GM12872 (cell line): ENCODE data around the gene CAMK2G.

Source experiments
- TF ChIP-seq, protein P1 (sequence below): IDR thresholded peaks from 3 replicates; pipeline ENCODE4 v1.5.1; 2011; ENCODE audit warnings: low read depth, mild to moderate bottlenecking, low read length, moderate library complexity; ENCODE audit not compliant: insufficient read depth

CAMK2G gene

DNA sequence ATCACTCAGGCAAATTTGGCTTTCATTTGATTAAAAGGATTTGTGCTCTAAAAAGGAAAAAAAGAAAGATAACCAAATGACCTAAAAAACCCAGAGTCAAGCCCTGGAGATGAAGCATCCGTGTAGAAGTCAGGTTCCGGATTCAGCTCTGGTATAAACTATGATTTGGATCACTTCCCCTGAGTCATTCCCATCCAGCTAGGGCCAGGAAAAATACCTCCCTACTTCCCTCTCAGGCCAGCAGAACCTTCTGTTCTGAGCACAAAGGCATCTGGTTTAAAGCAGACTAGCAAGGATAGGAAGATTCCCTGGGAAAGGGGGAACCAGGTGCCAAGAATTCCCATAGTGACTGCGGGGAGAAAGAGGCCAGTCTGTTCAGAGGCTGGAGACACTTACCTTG is 37.3 kb downstream of the CAMK2G start:
- TF ChIP-seq, protein P1, sequence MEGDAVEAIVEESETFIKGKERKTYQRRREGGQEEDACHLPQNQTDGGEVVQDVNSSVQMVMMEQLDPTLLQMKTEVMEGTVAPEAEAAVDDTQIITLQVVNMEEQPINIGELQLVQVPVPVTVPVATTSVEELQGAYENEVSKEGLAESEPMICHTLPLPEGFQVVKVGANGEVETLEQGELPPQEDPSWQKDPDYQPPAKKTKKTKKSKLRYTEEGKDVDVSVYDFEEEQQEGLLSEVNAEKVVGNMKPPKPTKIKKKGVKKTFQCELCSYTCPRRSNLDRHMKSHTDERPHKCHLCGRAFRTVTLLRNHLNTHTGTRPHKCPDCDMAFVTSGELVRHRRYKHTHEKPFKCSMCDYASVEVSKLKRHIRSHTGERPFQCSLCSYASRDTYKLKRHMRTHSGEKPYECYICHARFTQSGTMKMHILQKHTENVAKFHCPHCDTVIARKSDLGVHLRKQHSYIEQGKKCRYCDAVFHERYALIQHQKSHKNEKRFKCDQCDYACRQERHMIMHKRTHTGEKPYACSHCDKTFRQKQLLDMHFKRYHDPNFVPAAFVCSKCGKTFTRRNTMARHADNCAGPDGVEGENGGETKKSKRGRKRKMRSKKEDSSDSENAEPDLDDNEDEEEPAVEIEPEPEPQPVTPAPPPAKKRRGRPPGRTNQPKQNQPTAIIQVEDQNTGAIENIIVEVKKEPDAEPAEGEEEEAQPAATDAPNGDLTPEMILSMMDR = no peak

DNA sequence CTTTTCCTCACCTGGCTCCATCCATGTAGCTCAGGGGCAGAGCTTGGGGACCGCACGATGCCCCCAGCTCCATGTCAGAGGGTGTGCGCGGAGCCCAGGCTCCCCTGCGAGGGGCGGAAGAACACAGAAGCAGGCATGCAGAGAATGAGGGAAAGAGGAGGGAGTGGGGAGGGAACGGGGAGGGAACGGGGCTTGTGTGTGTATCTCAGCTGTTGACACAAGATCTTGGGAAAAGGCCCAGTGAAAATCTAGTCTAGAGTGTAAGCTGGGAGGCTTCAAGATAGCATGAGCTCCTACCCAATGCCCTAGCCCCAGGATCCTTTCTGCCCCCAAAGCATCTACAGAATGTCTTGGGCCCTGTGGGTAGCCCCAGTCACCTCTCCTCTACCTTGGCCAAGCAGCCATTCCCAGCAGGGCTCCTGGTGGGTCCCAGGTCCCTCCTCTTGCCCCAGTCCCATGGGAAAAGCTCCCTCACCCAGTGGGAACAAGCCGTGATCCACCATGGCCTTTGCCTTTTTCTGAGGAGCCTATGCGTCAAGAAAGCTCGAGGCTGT is 37.9 kb downstream of the CAMK2G start:
- TF ChIP-seq, protein P1 = no peak

DNA sequence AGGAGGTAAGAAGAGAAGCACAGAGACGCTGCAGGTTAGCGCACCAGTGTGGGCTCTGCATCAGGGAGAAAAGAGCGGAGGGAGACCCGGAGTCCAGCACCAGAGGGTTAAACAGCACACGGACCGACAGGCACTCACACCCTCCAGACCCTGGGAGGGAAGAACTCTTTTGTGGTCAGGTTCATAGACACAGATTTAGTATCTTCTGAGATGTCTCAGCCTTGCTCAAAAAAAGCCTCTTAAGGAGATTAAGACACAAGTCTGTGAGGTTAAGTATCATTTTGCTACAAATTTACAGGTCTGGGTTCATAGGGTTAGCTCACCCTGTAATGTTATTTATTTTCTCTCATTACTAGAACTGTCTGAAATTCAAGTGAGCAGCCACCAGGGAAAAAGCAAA is 46.2 kb downstream of the CAMK2G start:
- TF ChIP-seq, protein P1 = no peak

DNA sequence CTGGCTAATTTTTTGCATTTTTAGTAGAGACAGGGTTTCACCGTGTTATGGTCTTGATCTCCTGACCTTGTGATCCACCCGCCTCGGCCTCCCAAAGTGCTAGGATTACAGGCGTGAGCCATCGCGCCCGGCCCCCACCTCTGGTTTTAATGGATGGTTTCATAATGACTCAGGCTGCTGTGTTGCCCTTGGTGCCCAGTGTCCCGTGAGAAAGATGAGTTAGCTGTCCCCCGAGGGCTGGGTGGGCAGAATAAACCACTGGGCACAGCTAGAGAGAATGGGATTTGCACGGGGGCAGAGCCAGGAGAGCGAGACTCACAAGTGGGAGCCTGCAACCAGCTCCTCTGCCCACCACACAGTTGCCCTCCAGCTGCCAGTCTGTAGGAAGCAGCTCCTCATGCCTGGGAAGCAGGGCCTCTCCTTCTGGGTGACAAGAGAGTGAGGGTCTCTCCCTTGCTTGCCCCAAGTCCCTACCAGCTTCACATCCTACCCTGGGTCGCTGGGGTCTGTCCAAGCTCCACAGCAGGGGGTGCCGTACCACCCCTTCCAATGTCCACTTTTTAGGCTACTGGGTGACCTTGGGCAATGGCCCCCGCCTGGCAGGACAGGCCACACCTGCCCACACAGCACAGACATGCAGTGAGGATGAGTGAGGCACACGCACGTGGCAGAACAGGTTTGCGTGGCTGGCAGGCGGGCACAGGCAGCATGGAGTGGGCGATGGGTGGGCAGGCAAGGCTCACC is 46.8 kb downstream of the CAMK2G start:
- TF ChIP-seq, protein P1 = no peak

DNA sequence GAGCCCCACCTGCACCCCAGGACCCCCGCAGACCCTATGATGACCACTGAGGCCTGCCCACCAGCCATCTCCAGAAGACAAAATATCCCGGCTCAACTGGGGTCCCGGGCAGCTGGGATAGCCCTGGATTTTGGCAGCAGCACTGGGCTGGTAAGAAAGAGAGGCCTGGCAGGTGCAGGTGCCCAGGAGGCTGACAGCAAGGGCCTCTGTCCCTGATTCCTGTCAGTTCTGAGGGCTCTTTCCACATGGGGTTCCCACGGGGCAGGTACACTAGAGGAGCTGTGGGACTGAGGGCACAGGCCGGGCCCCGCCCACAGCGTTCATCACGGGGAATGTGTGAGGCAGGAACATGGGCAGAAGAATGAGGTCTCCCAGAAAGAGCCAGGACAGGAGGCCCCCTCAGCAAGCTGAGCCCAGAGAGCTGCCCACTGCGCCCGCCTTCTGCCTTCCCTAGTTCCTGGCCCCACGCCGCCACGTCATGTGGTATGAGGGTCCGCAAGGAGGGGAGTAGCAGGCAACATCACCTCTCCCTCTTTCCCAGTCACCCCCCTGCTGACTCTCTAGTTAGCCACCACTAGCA is 50.1 kb downstream of the CAMK2G start:
- TF ChIP-seq, protein P1 = no peak

DNA sequence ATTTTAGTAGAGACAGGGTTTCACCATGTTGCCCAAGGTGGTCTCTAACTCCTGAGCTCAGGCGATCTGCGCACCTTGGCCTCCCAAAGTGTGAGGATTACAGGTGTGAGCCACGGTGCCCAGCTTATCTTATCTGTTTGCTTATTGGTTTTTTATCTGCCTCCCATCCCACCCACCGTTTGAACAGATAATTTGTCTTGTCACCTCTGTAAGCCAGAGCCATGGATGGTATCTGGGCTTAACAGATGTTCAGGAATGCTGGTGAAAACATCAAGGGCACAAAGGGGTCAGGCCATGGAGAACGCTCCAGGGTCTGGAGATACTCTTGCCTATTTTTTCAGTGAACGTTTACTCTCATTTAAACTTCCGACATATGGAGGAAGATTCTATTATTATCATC is 51.0 kb downstream of the CAMK2G start:
- TF ChIP-seq, protein P1 = no peak

DNA sequence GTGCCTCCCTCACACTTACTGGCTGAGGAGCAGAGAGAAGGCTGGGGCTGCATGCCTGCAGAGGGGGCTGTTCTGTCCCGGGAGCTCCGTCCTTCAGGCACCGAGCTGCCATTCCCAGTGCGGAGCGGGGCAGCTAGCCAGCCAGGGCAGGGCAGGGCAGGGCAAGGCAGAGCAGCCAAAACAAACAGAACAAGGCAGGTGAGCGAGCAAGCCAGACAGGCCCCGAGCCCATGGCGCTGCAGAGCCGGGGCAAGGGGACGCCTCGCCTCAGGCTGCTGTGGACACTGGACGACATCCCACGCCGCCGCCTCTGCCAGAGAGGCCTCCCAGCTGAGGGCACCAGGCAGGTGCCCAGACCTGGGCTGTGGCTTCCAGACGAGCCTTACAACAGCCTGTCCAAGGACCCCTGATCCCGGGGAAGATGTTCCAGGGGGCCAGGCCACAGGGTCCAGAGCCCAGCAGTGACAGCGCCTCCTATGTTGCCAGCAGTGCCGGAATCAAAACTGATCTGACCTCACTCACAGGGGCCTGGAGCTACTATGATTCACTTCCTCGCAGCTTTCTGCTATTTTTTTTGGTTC is 54.8 kb downstream of the CAMK2G start:
- TF ChIP-seq, protein P1 = no peak
